T follicular helper cell (primary cell): ENCODE measurements around the gene PHC1.
"Not testable (repeated sequence)": the region's sequence is repeated elsewhere in the genome, so short reads cannot be mapped to it uniquely, and the experiment has no call there.

ENCODE experiments used
- DNase-seq: peaks from one replicate; pipeline ENCODE4 v3.0.0-alpha.2; 2020; ENCODE audit warnings: low read depth
- total RNA-seq, 2 experiments: gene quantifications; one replicate each; lab custom pipeline; 2026; lab: John Stamatoyannopoulos, UW

PHC1 gene
- 4.3 to 27.5 reads per million in 2 experiments for total RNA-seq

DNA sequence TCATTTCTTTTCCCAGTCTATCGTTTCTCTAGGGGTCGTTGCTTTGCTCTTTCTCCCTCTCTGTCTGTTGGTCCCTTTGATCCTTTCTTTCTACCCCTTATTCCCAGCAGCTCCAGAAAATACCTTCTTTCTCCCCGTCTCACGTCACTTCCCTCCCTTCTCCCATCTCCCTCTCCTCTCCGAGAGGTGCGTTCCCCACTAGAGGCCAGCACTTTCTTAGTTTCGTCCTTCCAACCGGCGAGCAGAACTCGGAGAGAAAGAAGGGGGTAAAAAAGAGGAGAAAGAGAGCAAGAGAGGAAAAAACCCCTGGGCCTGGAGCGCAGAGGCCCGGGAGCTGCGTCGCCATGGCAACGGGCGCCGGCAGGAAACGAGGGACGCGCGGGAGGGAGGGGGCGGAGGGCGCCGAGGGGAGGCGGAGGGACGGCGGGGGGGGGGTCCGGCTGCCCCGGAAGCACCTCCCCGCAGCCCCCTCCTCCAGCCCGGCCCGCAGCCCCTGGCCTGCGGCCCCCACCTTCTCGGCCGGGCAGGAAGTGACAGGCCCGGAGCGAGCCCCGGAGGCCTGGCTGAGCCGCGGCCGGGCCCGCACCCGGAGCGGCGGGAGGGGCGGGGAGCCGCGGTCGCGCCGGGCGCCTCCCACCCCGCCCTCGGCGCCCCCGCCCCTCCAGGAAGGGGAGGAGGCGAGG, at the start of gene PHC1:
Gene PHC1 (plus strand): TSS at position 477 of the 683 bp plus-strand sequence. CDS start 3,169 bp downstream, outside the sequence.
- DNase-seq, result peak; percentile 75

- no peak for DNase-seq
Observed at GRCh38 chr12:8866429-8866828, 47.9 kb upstream of the PHC1 start.

DNA sequence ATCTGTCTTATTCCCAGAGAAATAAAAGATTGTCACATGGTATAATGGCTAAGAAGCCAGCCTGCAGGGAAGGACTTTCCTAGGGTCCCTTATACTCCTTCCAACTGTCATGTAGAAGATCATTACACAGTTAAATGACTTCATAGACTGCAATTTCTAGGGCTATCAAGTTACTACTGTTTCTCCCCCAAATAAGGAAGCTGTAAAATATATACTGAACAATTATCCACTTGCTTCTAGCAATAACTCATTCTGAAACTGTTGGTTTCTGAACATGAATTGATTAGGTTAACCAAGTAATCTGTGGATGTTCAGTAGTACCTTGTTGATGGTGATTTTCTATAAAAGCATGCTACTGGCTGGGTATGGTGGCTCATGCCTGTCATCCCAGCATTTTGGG, 47.3 kb upstream of the PHC1 start:
- DNase-seq, result no peak

DNA sequence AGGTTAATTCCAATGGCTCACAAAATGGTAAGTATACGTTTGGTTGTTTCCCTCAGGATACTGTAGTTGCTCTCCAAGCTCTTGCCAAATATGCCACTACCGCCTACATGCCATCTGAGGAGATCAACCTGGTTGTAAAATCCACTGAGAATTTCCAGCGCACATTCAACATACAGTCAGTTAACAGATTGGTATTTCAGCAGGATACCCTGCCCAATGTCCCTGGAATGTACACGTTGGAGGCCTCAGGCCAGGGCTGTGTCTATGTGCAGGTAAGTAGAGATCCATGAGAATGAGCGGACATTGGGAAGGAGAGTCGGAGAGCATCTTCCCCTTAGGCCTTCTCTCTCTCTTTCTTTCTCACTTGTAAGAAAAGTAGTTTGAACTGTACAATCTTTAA, 46.5 kb upstream of the PHC1 start:
- no peak for DNase-seq

DNA sequence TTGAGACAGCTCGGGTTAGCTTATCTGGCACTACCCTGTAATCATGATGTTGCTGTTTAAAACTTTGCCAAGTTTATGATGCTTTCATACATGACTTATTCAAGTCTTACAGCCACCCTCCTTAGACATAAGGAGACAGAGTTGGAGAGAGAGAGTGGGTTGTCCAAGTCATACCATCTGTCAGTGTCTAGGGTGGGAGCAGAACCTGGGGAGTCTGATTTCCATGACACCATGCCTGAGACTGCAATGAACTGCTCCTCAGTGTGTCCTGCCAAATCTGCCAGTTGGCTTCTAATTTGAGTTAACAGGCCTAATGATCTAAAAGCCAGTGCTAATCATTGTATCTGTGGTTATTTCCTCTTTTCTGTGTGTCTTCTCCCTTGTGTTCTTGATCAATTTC, 43.7 kb upstream of the PHC1 start:
- DNase-seq, result no peak

GRCh38 chr12:8871068-8871467, 43.2 kb upstream of the PHC1 start:
- DNase-seq, result no peak

DNA sequence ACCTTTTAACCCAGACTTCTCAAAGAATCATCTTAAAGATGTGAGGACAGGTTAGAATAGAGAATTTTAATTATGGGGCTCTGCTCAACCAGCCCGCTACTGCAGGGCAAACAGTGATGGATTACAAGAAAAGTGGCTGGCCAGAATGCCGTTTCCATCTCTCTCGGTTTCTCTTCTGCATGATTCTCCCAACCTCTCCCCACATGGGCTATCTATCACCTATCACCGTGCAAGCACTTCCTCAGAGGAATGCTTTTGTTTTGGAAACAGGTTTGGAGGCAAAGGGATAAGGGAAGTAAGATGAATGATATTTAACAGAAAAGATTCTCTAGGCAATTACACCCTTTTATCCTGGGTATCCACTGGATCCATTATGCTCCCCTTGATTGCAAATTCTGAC, 37.4 kb upstream of the PHC1 start:
- DNase-seq, result no peak

- DNase-seq, result no peak
Observed at GRCh38 chr12:8886502-8887284, 27.6 kb upstream of the PHC1 start.

GRCh38 chr12:8887285-8887715, 27.0 kb upstream of the PHC1 start:
- no peak for DNase-seq

GRCh38 chr12:8890313-8891085, 23.8 kb upstream of the PHC1 start:
- DNase-seq, result peak; percentile 46

GRCh38 chr12:8891976-8892375, 22.3 kb upstream of the PHC1 start:
- no peak for DNase-seq

DNA sequence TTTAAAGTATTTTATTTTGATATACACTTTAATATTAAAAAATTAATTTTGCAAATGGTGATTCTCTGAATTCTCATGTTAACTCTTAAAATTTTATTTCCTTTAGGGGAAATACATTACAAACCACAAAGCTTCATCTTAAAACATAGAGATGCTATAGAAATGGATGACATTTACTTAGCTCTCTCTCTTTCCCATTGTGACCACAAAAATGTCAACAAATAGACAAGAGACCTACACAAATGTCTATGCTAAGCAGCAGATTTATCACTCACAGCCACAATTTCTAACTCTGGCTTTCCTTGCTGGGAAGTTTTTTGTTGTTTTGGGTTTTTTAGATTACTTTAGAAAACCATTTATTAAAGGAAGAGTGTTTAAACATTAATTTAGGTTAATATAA, 19.9 kb upstream of the PHC1 start:
- no peak for DNase-seq

DNA sequence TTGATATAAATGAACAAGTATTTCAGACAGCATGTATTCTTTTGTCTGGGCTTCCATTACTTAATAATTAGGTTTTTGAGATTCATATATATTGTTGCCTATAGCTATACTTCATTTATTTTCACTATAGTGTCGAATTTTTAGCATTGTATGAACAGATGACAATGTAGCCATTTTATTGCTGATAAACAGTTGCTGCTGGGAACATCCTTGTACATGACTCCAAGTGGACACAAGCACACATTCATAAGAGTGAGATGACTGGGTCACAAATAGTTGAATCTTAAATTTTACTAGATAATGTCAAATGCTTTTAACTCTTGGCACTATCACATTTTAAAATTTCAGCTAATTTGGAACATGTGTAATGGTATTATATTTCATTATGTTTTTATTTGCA, 19.3 kb upstream of the PHC1 start:
- no peak for DNase-seq

DNA sequence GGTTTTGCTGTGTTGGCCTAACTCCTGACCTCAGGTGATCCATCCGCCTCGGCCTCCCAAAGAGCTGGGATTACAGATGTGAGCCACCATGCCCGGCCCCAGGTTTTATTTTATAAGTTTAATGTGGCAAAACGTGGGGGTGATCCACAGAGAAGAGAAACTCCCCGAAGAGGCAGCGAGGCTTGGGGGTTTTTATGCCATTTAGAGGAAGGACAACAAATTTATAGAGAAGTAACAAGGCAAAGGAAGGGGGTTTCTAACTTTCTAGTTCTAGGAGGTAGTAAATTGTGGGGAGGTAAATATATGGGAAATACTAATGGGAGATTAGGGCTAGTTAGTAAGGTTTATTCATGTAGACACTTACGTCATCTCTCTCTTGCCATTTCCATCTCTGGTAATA, 17.2 kb upstream of the PHC1 start:
- DNase-seq, result no peak

DNA sequence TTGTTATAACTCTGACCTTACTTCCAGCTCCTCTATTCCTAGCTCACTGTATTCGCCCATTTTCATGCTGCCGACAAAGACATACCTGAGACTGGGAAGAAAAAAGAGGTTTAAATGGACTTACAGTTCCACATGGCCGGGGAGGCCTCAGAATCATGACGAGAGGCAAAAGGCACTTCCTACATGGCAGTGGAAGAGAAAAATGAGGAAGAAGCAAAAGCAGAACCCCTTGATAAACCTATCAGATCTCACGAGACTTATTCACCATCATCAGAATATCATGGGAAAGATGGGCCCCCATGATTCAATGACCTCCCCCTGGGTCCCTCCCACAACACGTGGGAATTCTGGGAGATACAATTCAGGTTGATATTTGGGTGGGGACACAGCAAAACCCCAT, 14.5 kb upstream of the PHC1 start:
- DNase-seq, result no peak

- DNase-seq, result not testable (repeated sequence)
Observed at GRCh38 chr12:8902703-8903102, 11.6 kb upstream of the PHC1 start.

DNA sequence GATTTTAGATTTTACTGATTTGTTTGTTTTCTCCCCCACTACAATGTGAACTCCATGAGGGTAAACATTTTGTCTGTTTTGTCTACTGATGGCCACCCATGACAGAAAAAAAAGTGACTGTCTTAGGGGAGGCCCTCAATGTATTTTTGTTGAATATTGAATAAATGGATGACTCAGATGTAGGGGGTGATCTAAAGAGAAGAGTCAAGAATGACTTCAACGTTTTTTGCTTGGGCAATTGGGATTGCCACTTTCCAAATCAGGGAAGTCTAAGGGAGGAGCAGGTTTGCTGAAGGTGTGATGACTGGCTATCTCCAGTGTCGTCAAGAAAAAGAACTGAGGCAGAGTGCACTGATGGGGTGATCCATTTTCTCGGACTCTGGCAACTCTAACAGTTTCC, 10.7 kb upstream of the PHC1 start:
- no peak for DNase-seq

DNA sequence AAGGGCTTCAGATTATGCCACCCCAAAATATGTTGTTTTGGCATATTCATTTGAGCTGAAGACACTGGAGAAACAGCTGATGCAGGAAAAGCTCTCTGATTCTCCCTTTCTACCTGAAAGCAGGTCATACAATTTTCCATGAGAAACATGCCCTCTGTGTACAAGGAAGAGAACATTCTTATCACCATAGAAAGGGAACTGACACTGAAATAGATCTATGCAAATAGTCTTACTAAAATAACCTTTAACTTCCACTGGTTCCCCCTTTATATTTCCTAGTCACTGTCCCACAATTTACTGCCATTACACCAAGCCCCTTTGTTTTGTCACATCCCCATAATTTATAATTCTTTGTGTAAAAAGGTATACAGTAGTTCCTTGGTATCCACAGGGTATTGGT, 9.6 kb upstream of the PHC1 start:
- DNase-seq, result no peak

- DNase-seq, result no peak
Observed at GRCh38 chr12:8905546-8905945, 8.8 kb upstream of the PHC1 start.

GRCh38 chr12:8906266-8907180, 7.8 kb upstream of the PHC1 start:
- DNase-seq, result no peak

DNA sequence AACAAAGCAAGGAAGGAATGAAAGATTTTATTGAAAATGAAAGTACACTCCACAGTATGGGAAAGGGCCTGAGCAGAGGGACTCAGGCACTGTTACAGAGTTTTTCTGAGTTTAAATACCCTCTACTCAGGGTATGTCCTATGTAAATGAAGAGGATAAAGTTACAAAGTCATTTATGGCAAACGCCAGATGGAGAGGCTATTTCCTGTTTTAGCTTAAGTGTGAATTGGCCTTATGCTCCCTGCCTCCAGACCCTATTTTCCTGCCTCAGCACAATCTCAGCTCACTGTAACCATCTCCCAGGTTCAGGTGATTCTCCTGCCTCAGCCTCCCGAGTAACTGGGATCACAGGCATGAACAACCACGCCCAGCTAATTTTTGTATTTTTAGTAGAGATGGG, 6.8 kb upstream of the PHC1 start:
- no peak for DNase-seq

- no peak for DNase-seq
Observed at GRCh38 chr12:8909752-8910151, 4.6 kb upstream of the PHC1 start.
